ENCODE results near the gene FXYD7. TPM values are rescaled to one million over a fixed set of nuclear protein-coding genes. Genes with fewer than 3 reads are reported as not detected.

Gene FXYD7
- total and polyA plus RNA-seq, 2 donors (not counting 1 experiment from before 2014, with no cell fraction given), result not detected

DNA sequence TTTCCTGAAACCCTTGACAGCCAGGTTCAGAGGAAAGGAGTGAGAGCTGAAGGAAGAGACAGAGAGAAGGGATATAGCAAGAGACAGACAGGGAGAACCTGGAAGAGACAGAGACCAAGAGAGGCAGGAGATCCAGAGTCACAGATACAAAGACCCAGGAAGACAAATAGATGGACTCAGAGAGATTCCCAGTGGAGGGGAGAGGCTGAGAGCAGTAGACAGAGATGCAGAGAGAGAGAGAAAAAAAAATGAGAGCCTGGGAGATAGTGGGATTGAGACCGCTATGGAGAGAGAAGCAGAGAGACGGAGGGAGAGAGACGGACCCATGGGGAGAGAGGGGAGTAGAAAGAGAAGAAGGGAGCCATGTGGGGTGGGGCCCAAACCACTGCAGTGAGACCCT is 763 bp downstream of the FXYD7 start:
- Histone ChIP-seq H3K4me1 (ENCODE audit: control insufficient read depth, extremely low read depth, insufficient read depth, low read length) (peaks cover 20% of the 10 kb centered on the region), H3K4me3 (replicated peaks in 1 of 4; ENCODE audit: control extremely low read depth in 1 of 4, insufficient read depth in 1 of 4, low read depth in 3 of 4, low read length in 4 of 4) (no peak overlapping the region), H3K36me3 (ENCODE audit: control insufficient read depth, insufficient read depth, low read length) (no peaks in the 10 kb centered on the region), H3K4me2 (ENCODE audit: extremely low read depth, insufficient read depth, low read length) (no peak overlapping the region), H3K9ac (ENCODE audit: insufficient read depth, low read length) (no peak overlapping the region), H3K27ac (ENCODE audit: insufficient read depth, low read length) (no peak overlapping the region), H4K20me1 (ENCODE audit: control insufficient read depth, extremely low read depth, insufficient read depth, low read length) (no peaks in the 10 kb centered on the region), H3K27me3 (ENCODE audit: control insufficient read depth, insufficient read depth, low read length) (no peaks in the 10 kb centered on the region), H2AFZ (ENCODE audit: low read length) (no peak overlapping the region), H3K9me3 (ENCODE audit: control insufficient read depth, insufficient read depth, low read depth, low read length) (no peaks in the 10 kb centered on the region), H3K79me2 (ENCODE audit: control insufficient read depth, insufficient read depth, low read length) (no peaks in the 10 kb centered on the region)
- DNase-seq (ENCODE audit: low read depth in 2 of 2), result no peak
- TF ChIP-seq EZH2 (IDR thresholded peaks at IDR 0.05; ENCODE audit: low read length, missing control alignments), result no peak
- TF ChIP-seq, protein P1, sequence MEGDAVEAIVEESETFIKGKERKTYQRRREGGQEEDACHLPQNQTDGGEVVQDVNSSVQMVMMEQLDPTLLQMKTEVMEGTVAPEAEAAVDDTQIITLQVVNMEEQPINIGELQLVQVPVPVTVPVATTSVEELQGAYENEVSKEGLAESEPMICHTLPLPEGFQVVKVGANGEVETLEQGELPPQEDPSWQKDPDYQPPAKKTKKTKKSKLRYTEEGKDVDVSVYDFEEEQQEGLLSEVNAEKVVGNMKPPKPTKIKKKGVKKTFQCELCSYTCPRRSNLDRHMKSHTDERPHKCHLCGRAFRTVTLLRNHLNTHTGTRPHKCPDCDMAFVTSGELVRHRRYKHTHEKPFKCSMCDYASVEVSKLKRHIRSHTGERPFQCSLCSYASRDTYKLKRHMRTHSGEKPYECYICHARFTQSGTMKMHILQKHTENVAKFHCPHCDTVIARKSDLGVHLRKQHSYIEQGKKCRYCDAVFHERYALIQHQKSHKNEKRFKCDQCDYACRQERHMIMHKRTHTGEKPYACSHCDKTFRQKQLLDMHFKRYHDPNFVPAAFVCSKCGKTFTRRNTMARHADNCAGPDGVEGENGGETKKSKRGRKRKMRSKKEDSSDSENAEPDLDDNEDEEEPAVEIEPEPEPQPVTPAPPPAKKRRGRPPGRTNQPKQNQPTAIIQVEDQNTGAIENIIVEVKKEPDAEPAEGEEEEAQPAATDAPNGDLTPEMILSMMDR (conservative IDR thresholded peaks at IDR 0.05 in 1 of 2, IDR thresholded peaks at IDR 0.05 in 1 of 2; ENCODE audit: low read depth in 1 of 2, low read length in 2 of 2), result no peak

DNA sequence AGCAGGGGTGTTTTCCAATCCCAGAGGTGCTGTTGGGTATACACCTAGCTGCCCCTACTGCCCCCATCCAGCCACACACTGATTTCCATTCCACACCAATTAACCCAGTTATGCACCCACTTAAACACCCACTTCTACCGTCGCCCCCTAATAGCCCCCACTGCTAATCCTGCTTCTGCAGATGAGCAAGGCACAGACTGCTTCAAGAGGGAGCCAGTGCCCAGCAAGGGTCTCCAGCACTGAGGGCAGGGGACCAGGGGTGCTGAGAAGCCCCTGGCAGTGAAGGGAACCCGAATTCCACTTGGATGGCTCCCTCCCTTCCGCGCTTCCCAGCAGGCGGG is 1.2 kb downstream of the FXYD7 start:
- TF ChIP-seq, protein P1 (conservative IDR thresholded peaks at IDR 0.05 in 1 of 2, IDR thresholded peaks at IDR 0.05 in 1 of 2; ENCODE audit: low read depth in 1 of 2, low read length in 2 of 2), result no peak
- no peak for TF ChIP-seq EZH2 (IDR thresholded peaks at IDR 0.05; ENCODE audit: low read length, missing control alignments)
- Histone ChIP-seq H3K79me2 (ENCODE audit: control insufficient read depth, insufficient read depth, low read length) (no peaks in the 10 kb centered on the region), H2AFZ (ENCODE audit: low read length) (no peak overlapping the region), H3K27me3 (ENCODE audit: control insufficient read depth, insufficient read depth, low read length) (no peaks in the 10 kb centered on the region), H3K36me3 (ENCODE audit: control insufficient read depth, insufficient read depth, low read length) (no peaks in the 10 kb centered on the region), H4K20me1 (ENCODE audit: control insufficient read depth, extremely low read depth, insufficient read depth, low read length) (no peaks in the 10 kb centered on the region), H3K4me1 (ENCODE audit: control insufficient read depth, extremely low read depth, insufficient read depth, low read length) (peaks cover 17% of the 10 kb centered on the region), H3K4me2 (ENCODE audit: extremely low read depth, insufficient read depth, low read length) (no peak overlapping the region), H3K27ac (ENCODE audit: insufficient read depth, low read length) (no peak overlapping the region), H3K4me3 (replicated peaks in 1 of 4; ENCODE audit: control extremely low read depth in 1 of 4, insufficient read depth in 1 of 4, low read depth in 3 of 4, low read length in 4 of 4) (no peak overlapping the region), H3K9me3 (ENCODE audit: control insufficient read depth, insufficient read depth, low read depth, low read length) (no peaks in the 10 kb centered on the region), H3K9ac (ENCODE audit: insufficient read depth, low read length) (no peak overlapping the region)
- DNase-seq (ENCODE audit: low read depth in 2 of 2), result no peak

DNA sequence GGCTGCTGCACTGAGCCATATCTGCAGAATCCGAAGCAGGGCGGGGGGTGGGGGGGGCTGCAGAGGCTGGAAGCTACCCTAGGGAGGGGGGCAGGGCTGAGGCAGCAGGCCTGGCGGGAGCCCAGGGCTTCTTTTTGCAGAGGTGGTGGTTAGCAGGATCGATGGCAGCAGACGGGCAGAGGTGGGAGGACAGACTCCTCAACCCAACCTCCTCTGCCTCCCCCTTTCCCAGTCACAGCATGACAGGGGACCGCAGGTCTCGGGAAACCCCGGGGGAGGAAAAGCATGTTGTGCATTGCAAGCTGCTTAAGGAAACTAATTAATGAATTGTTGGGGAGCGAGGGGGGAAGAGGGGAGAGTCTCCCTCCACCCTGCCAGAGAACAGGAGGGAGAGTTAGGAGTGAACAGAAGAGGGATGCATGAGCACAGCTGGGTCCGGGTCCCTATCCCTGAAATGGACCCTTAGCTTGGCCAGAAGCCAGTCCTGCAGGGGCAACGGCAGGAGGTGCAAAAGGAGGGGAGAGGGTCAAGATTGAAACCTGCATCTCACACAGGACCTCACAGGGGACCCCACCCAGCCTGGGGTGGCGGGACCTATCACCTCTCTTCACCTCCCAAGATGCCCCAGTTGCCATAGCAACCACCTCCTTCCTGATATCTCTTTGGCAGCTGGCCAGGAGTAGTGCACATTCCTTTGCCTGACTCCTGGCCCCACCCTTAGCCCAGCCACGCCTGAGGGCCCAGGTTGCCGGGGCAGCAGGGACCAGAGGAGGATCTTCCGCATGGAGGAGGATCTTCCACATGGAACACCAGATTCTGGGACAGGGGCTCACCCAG is 1.8 kb downstream of the FXYD7 start:
- Histone ChIP-seq H4K20me1 (ENCODE audit: control insufficient read depth, extremely low read depth, insufficient read depth, low read length) (no peaks in the 10 kb centered on the region), H2AFZ (ENCODE audit: low read length) (no peak overlapping the region), H3K27me3 (ENCODE audit: control insufficient read depth, insufficient read depth, low read length) (no peaks in the 10 kb centered on the region), H3K4me3 (replicated peaks in 1 of 4; ENCODE audit: control extremely low read depth in 1 of 4, insufficient read depth in 1 of 4, low read depth in 3 of 4, low read length in 4 of 4) (no peak overlapping the region), H3K79me2 (ENCODE audit: control insufficient read depth, insufficient read depth, low read length) (no peaks in the 10 kb centered on the region), H3K27ac (ENCODE audit: insufficient read depth, low read length) (no peak overlapping the region), H3K36me3 (ENCODE audit: control insufficient read depth, insufficient read depth, low read length) (no peaks in the 10 kb centered on the region), H3K9ac (ENCODE audit: insufficient read depth, low read length) (no peak overlapping the region), H3K9me3 (ENCODE audit: control insufficient read depth, insufficient read depth, low read depth, low read length) (no peaks in the 10 kb centered on the region), H3K4me1 (ENCODE audit: control insufficient read depth, extremely low read depth, insufficient read depth, low read length) (peaks cover 11% of the 10 kb centered on the region), H3K4me2 (ENCODE audit: extremely low read depth, insufficient read depth, low read length) (no peak overlapping the region)
- DNase-seq (ENCODE audit: low read depth in 2 of 2), result no peak
- TF ChIP-seq EZH2 (IDR thresholded peaks at IDR 0.05; ENCODE audit: low read length, missing control alignments), result no peak
- TF ChIP-seq, protein P1 (conservative IDR thresholded peaks at IDR 0.05 in 1 of 2, IDR thresholded peaks at IDR 0.05 in 1 of 2; ENCODE audit: low read depth in 1 of 2, low read length in 2 of 2), result no peak

Data from fibroblast of lung (primary cell).